Central memory CD4-positive, alpha-beta T cell (primary cell): Measurements from ENCODE around the gene MLX.
"Not testable (repeated sequence)": the region's sequence is repeated elsewhere in the genome, so short reads cannot be mapped to it uniquely, and the experiment has no call there.

Experiments
- DNase-seq: peaks from one replicate; pipeline ENCODE4 v3.0.0; 2022

The MLX gene

GRCh38 chr17:42581744-42582270 lies 14.9 kb downstream of the MLX start:
- DNase-seq, result no peak

GRCh38 chr17:42584880-42585279 lies 18.0 kb downstream of the MLX start:
- no peak for DNase-seq

- no peak for DNase-seq
Observed at GRCh38 chr17:42585353-42585752, 18.5 kb downstream of the MLX start.

- no peak for DNase-seq
Observed at GRCh38 chr17:42586514-42587230, 19.8 kb downstream of the MLX start.

GRCh38 chr17:42590886-42591285 lies 24.0 kb downstream of the MLX start:
- no peak for DNase-seq

GRCh38 chr17:42591411-42591810 lies 24.5 kb downstream of the MLX start:
- DNase-seq, result no peak

- no peak for DNase-seq
Observed at GRCh38 chr17:42596386-42596785, 29.5 kb downstream of the MLX start.

- no peak for DNase-seq
Observed at GRCh38 chr17:42598905-42599304, 32.0 kb downstream of the MLX start.

- DNase-seq, result no peak
Observed at GRCh38 chr17:42603318-42603717, 36.4 kb downstream of the MLX start.

GRCh38 chr17:42607769-42608168 lies 40.9 kb downstream of the MLX start:
- no peak for DNase-seq

GRCh38 chr17:42608305-42609181 lies 41.6 kb downstream of the MLX start:
- DNase-seq, result no peak

GRCh38 chr17:42609182-42609813 lies 42.4 kb downstream of the MLX start, which contains the start of the genes RETREG3 and TUBG1:
TSS of gene RETREG3 (minus strand) at chr17:42609374. CDS start at chr17:42609324, 50 bp downstream.
TSS of gene TUBG1 (plus strand) at chr17:42609683. CDS start at chr17:42609738, 55 bp downstream.
- DNase-seq, result peak; percentile 100

- not testable (repeated sequence) for DNase-seq
Observed at GRCh38 chr17:42609814-42610801, 43.2 kb downstream of the MLX start.

GRCh38 chr17:42612013-42612412 lies 45.1 kb downstream of the MLX start:
- no peak for DNase-seq

GRCh38 chr17:42613699-42614295 lies 46.9 kb downstream of the MLX start:
- DNase-seq, result no peak

GRCh38 chr17:42617956-42618431 lies 51.1 kb downstream of the MLX start:
- DNase-seq, result no peak

GRCh38 chr17:42618442-42619150 lies 51.7 kb downstream of the MLX start:
- no peak for DNase-seq

- DNase-seq, result not testable (repeated sequence)
Observed at GRCh38 chr17:42621987-42622386, 55.1 kb downstream of the MLX start.
